Endothelial cell of umbilical vein (primary cell): ENCODE measurements around the gene CREB3. TPM values are rescaled to one million over a fixed set of nuclear protein-coding genes. Genes with fewer than 3 reads are reported as not detected.

Experiments
- BruUV-seq: library from RNA; stranded (reverse); fragments of 400-500 nt; replicated peaks from 2 replicates; lab custom pipeline; 2021; lab: Mats Ljungman, UMichigan
- CTCF ChIA-PET: fragments of 300-600, 350-600 bp; sonication (Branson Sonifier 250); formaldehyde crosslinking; loops from one replicate; lab custom pipeline; 2021; ENCODE audit warnings: antibody characterized with exemption, inconsistent platforms; lab: Charles Lee
- POLR2A ChIA-PET: fragments of 300-600, 350-600 bp; sonication (Branson Sonifier 250); formaldehyde crosslinking; loops from one replicate; lab custom pipeline; 2021; ENCODE audit warnings: antibody characterized with exemption, inconsistent platforms; lab: Charles Lee
- DNase-seq: peaks from one replicate; pipeline ENCODE4 v3.0.0-alpha.2; 2011; ENCODE audit warnings: low read depth, low spot score
- FAIRE-seq: peaks from 2 replicates; lab custom pipeline; 2011; peaks lifted over from hg19 to GRCh38; lab: Jason Lieb, UNC
- H2AFZ ChIP-seq: 2 replicates; pipeline ENCODE4 v1.6.0; 2012; ENCODE audit warnings: low read depth, low read length, control low read depth, inconsistent platforms
- H3K27ac ChIP-seq: 2 replicates; pipeline ENCODE4 v1.5.1; 2011; ENCODE audit warnings: low read depth, mild to moderate bottlenecking, control low read depth, low read length, moderate library complexity; ENCODE audit not compliant: insufficient read depth
- H3K27me3 ChIP-seq, 2 experiments: 2 replicates each; pipeline versions ENCODE4 v1.6.0 to v1.6.1; 2011; ENCODE audit warnings: low read length in 2 of 2, mixed read lengths in 1 of 2; ENCODE audit not compliant: control insufficient read depth in 2 of 2, insufficient read depth in 2 of 2
- H3K36me3 ChIP-seq, 2 experiments: 2 replicates in 1 of 2; 3 replicates in 1 of 2; pipeline ENCODE4 v1.5.1; 2011; ENCODE audit warnings: low read length in 2 of 2, mild to moderate bottlenecking in 1 of 2, moderate library complexity in 1 of 2; ENCODE audit not compliant: control insufficient read depth in 2 of 2, insufficient read depth in 2 of 2; ENCODE audit errors: extremely low read depth in 1 of 2
- H3K4me1 ChIP-seq: 3 replicates; pipeline ENCODE4 v1.5.1; 2011; ENCODE audit warnings: mild to moderate bottlenecking, low read length; ENCODE audit not compliant: control insufficient read depth, insufficient read depth; ENCODE audit errors: extremely low read depth
- H3K4me2 ChIP-seq: 2 replicates; pipeline ENCODE4 v1.6.1; 2011; ENCODE audit warnings: low read length, control low read depth, mixed read lengths; ENCODE audit not compliant: insufficient read depth
- H3K4me3 ChIP-seq, 3 experiments: fragments of 200-600 bp in 1 of 3; sonication (generic), shearing (Covaris generic) in 1 of 3; replicated peaks in 1 of 3; 2 replicates each; pipeline ENCODE4 v1.5.1; 2011 to 2016; ENCODE audit warnings: control low read depth in 3 of 3, low read length in 3 of 3, mild to moderate bottlenecking in 2 of 3, inconsistent platforms in 1 of 3, low read depth in 1 of 3, moderate library complexity in 1 of 3; ENCODE audit not compliant: insufficient read depth in 1 of 3
- H3K79me2 ChIP-seq: 2 replicates; pipeline ENCODE4 v1.6.0; 2012; ENCODE audit warnings: low read length, inconsistent platforms; ENCODE audit not compliant: control insufficient read depth, insufficient read depth
- H3K9ac ChIP-seq: replicated peaks from 2 replicates; pipeline ENCODE3; 2011; ENCODE audit warnings: low read length, control low read depth; ENCODE audit not compliant: insufficient read depth; ENCODE audit errors: extremely low read depth
- H3K9me1 ChIP-seq: replicated peaks from 3 replicates; pipeline ENCODE4 v1.6.0; 2011; ENCODE audit warnings: mild to moderate bottlenecking, low read length; ENCODE audit not compliant: control insufficient read depth, insufficient read depth; ENCODE audit errors: extremely low read depth
- H3K9me3 ChIP-seq: replicated peaks from 2 replicates; pipeline ENCODE4 v1.5.1; 2012; ENCODE audit warnings: low read length, inconsistent platforms; ENCODE audit not compliant: control insufficient read depth, insufficient read depth
- H4K20me1 ChIP-seq: replicated peaks from 2 replicates; pipeline ENCODE3; 2011; ENCODE audit warnings: mild to moderate bottlenecking, low read length; ENCODE audit not compliant: control insufficient read depth, insufficient read depth; ENCODE audit errors: extremely low read depth
- CTCF ChIP-seq, 2 donors: IDR thresholded peaks; 1 replicate in 1 of 2; 2 replicates in 1 of 2; pipeline ENCODE4 v1.5.1; 2011; ENCODE audit warnings: low read length in 2 of 2, mild to moderate bottlenecking in 2 of 2, moderate library complexity in 2 of 2, control low read depth in 1 of 2, inconsistent platforms in 1 of 2, low read depth in 1 of 2; ENCODE audit not compliant: insufficient read depth in 1 of 2; ENCODE audit errors: extremely low read depth in 1 of 2
- EZH2 ChIP-seq: IDR thresholded peaks from 2 replicates; pipeline ENCODE4 v1.6.1; 2012; ENCODE audit warnings: borderline replicate concordance, low read depth, mild to moderate bottlenecking, moderate library complexity, low read length, inconsistent platforms; ENCODE audit not compliant: severe bottlenecking
- FOS ChIP-seq: IDR thresholded peaks from 2 replicates; pipeline ENCODE4 v1.6.1; 2011; ENCODE audit warnings: mild to moderate bottlenecking, low read length, moderate library complexity, borderline replicate concordance; ENCODE audit not compliant: insufficient read depth
- GATA2 ChIP-seq: IDR thresholded peaks from 2 replicates; pipeline ENCODE4 v1.7.0; 2011; ENCODE audit warnings: low read depth, mild to moderate bottlenecking, moderate library complexity, mixed read lengths, low read length; ENCODE audit not compliant: insufficient read length, insufficient read depth
- JUN ChIP-seq: IDR thresholded peaks from 2 replicates; pipeline ENCODE4 v1.6.1; 2011; ENCODE audit warnings: borderline replicate concordance, low read depth; ENCODE audit not compliant: insufficient read length, insufficient read depth
- MYC ChIP-seq: IDR thresholded peaks from one replicate; pipeline ENCODE4 v1.6.1; 2011; ENCODE audit warnings: mild to moderate bottlenecking, low read depth, low read length
- POLR2A ChIP-seq: IDR thresholded peaks from 2 replicates; pipeline ENCODE4 v1.6.1; 2012; ENCODE audit warnings: low read depth, mild to moderate bottlenecking, control low read depth, low read length
- POLR2AphosphoS5 ChIP-seq: IDR thresholded peaks from 2 replicates; pipeline ENCODE4 v1.6.1; 2012; ENCODE audit warnings: low read depth, mild to moderate bottlenecking, control low read depth, low read length, moderate library complexity; ENCODE audit not compliant: insufficient read depth
- dilution Hi-C: fragments of 300-500 bp; cut with MboI; formaldehyde crosslinking; loops from one replicate; pipeline ENCODE4 v1.15.0; 2019; ENCODE audit warnings: low sequenced_read_pairs; ENCODE audit not compliant: extremely low pct_ligation_motif_present
- intact Hi-C: fragments of 100-400 bp; cut with micrococcal nuclease; formaldehyde crosslinking; loops from one replicate; pipeline ENCODE4 v1.10.0; 2022
- microRNA-seq: library from miRNA; unstranded; fragments of <30 nt; microRNA quantifications from one replicate; pipeline ENCODE4 v1.2.0, GENCODE V29; 2021; ENCODE audit warnings: borderline number of aligned reads, borderline replicate concordance
- polyA plus RNA-seq, 4 experiments: library from polyadenylated mRNA; depleted of rRNA in 3 of 4; stranded (reverse) in 3 of 4; unstranded in 1 of 4; fragments of >200 nt; gene quantifications; 2 replicates each; pipeline versions ENCODE4 v1.2.1 to v1.2.3, GENCODE V29; 2011 to 2012; ENCODE audit warnings: missing spikeins in 1 of 4
- small RNA-seq: library from RNA; depleted of rRNA; stranded (forward); fragments of <200 nt; gene quantifications from one replicate; pipeline ENCODE3, GENCODE V24; 2012; ENCODE audit warnings: low replicate concordance, low read depth; ENCODE audit not compliant: insufficient read depth, insufficient read length
- total RNA-seq: library from RNA; stranded (reverse); gene quantifications from 2 replicates; pipeline ENCODE4 v1.2.3, GENCODE V29; 2021
- TF ChIP-seq, protein P1 (sequence below): IDR thresholded peaks from 2 replicates; pipeline ENCODE4 v1.6.1; 2011; ENCODE audit not compliant: insufficient read depth, insufficient read length

Gene CREB3
- total and polyA plus RNA-seq, 2 donors (not counting 3 experiments of a cell fraction or from before 2014, with no cell fraction given) = 39.8 to 52.1 TPM

DNA sequence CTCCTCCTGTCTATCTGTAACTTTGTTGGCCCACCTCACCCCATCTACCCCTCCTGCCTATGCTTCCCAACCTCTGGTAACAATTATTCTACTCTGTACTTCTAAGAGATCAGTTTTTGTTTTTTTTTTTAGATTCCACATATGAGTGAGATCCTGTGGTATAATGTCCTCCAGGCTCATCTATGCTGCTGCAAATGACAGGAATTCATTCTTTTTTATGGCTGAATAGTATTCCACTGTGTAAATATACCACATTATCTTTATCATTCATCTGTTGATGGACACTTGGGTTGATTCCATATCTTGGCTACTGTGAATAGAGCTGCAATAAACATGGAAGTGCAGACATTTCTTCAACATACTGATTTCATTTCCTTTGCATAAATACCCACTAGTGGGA is 51.0 kb downstream of the CREB3 start:
- no peak overlapping the region for H3K9ac ChIP-seq
- dilution Hi-C loops = no loop called here
- FAIRE-seq = no peak
- no peak for TF ChIP-seq MYC
- TF ChIP-seq CTCF (IDR thresholded peaks at IDR 0.05; ENCODE audit: extremely low read depth in 1 of 2, insufficient read depth in 1 of 2, low read depth in 1 of 2, low read length in 2 of 2) = no peak
- TF ChIP-seq POLR2A = no peak
- TF ChIP-seq JUN = no peak
- TF ChIP-seq, protein P1, sequence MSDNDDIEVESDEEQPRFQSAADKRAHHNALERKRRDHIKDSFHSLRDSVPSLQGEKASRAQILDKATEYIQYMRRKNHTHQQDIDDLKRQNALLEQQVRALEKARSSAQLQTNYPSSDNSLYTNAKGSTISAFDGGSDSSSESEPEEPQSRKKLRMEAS = no peak
- TF ChIP-seq GATA2 = no peak
- no peak for TF ChIP-seq FOS
- no peak for TF ChIP-seq POLR2AphosphoS5
- TF ChIP-seq EZH2 = no peak
- intact Hi-C loops = no loop called here
- POLR2A ChIA-PET = no interaction called here
- H2AFZ ChIP-seq = no peak overlapping the region
- CTCF ChIA-PET = interaction anchor here (0.8 to 3.5 kb wide), 7 partner anchors 11 to 99 kb away, joined by 3 to 11 read pairs (median 4); no protein-coding TSS in a partner anchor
- no peak for DNase-seq
- H3K4me1 ChIP-seq = peaks cover 2% of the 10 kb centered on the region
- H3K36me3 ChIP-seq = no peaks in the 10 kb centered on the region
- H3K9me1 ChIP-seq = no peaks in the 10 kb centered on the region
- no TSS peak for BruUV-seq
- H3K4me2 ChIP-seq = no peak overlapping the region
- H3K79me2 ChIP-seq = no peaks in the 10 kb centered on the region
- H4K20me1 ChIP-seq = no peaks in the 10 kb centered on the region
- H3K4me3 ChIP-seq = no peak overlapping the region
- no peaks in the 10 kb centered on the region for H3K27me3 ChIP-seq
- no peak overlapping the region for H3K27ac ChIP-seq
- H3K9me3 ChIP-seq = no peaks in the 10 kb centered on the region

Small RNAs within 50 kb of the gene (microRNA-seq; reads per million reads assigned to microRNA genes)
- gene MIR6852 (not detected), gene MIR6853 (not detected)

Small RNAs within 50 kb of the gene (small RNA-seq; reads per million reads assigned to genes)
- gene MIR6853 = not detected

Other genes with a start within 250 kb of the CREB3 start
- gene RUSC2, start 242.6 kb upstream of the CREB3 start, total RNA-seq = 46.2 and 52.1 TPM in 2 replicates
- 26.1 and 29.9 TPM in 2 replicates for gene RUSC2, start 242.6 kb upstream of the CREB3 start, polyA plus RNA-seq
- 22.5 and 25.3 TPM in 2 replicates for gene TESK1, start 127.4 kb upstream of the CREB3 start, total RNA-seq
- gene TESK1, start 127.4 kb upstream of the CREB3 start, polyA plus RNA-seq = 26.4 and 28.3 TPM in 2 replicates
- gene CD72, start 114.3 kb upstream of the CREB3 start, total RNA-seq = not detected in 2 replicates
- 0.39 TPM in 1 of 2 replicates, not detected in the other for gene CD72, start 114.3 kb upstream of the CREB3 start, polyA plus RNA-seq
- not detected in 2 replicates for gene SIT1, start 81.7 kb upstream of the CREB3 start, total RNA-seq
- gene SIT1, start 81.7 kb upstream of the CREB3 start, polyA plus RNA-seq = not detected in 2 replicates
- 19,118 and 22,385 TPM in 2 replicates for gene RMRP, start 74.6 kb upstream of the CREB3 start, total RNA-seq
- 359 TPM in 1 of 2 replicates, not detected in the other for gene RMRP, start 74.6 kb upstream of the CREB3 start, polyA plus RNA-seq
- gene CCDC107, start 74.4 kb upstream of the CREB3 start, total RNA-seq = 13.2 and 15.2 TPM in 2 replicates
- gene CCDC107, start 74.4 kb upstream of the CREB3 start, polyA plus RNA-seq = 16.0 and 18.8 TPM in 2 replicates
- gene ARHGEF39, start 67.5 kb upstream of the CREB3 start, total RNA-seq = 4.6 and 6.5 TPM in 2 replicates
- 4.0 and 4.7 TPM in 2 replicates for gene ARHGEF39, start 67.5 kb upstream of the CREB3 start, polyA plus RNA-seq
- 0.42 TPM in 1 of 2 replicates, not detected in the other for gene CA9, start 58.7 kb upstream of the CREB3 start, total RNA-seq
- 0.18 and 0.21 TPM in 2 replicates for gene CA9, start 58.7 kb upstream of the CREB3 start, polyA plus RNA-seq
- gene TPM2, start 42.7 kb upstream of the CREB3 start, total RNA-seq = 257 and 279 TPM in 2 replicates
- gene TPM2, start 42.7 kb upstream of the CREB3 start, polyA plus RNA-seq = 103 and 144 TPM in 2 replicates
- 424 and 450 TPM in 2 replicates for gene TLN1, start 471 bp upstream of the CREB3 start, total RNA-seq
- gene TLN1, start 471 bp upstream of the CREB3 start, polyA plus RNA-seq = 120 and 137 TPM in 2 replicates
- gene GBA2, start 16.6 kb downstream of the CREB3 start, total RNA-seq = 158 and 196 TPM in 2 replicates
- gene GBA2, start 16.6 kb downstream of the CREB3 start, polyA plus RNA-seq = 99.9 and 110 TPM in 2 replicates
- gene RGP1, start 16.6 kb downstream of the CREB3 start, total RNA-seq = 23.3 and 29.0 TPM in 2 replicates
- 12.7 and 15.0 TPM in 2 replicates for gene RGP1, start 16.6 kb downstream of the CREB3 start, polyA plus RNA-seq
- gene MSMP, start 21.6 kb downstream of the CREB3 start, total RNA-seq = 18.8 and 25.6 TPM in 2 replicates
- gene MSMP, start 21.6 kb downstream of the CREB3 start, polyA plus RNA-seq = 23.5 and 29.0 TPM in 2 replicates
- 25.6 and 28.7 TPM in 2 replicates for gene NPR2, start 58.9 kb downstream of the CREB3 start, total RNA-seq
- 14.4 and 16.4 TPM in 2 replicates for gene NPR2, start 58.9 kb downstream of the CREB3 start, polyA plus RNA-seq
- 0.69 TPM in 1 of 2 replicates, not detected in the other for gene SPAG8, start 79.6 kb downstream of the CREB3 start, total RNA-seq
- 0.21 TPM in 2 replicates for gene SPAG8, start 79.6 kb downstream of the CREB3 start, polyA plus RNA-seq
- gene HINT2, start 82.4 kb downstream of the CREB3 start, total RNA-seq = 27.2 and 37.4 TPM in 2 replicates
- 41.6 and 42.1 TPM in 2 replicates for gene HINT2, start 82.4 kb downstream of the CREB3 start, polyA plus RNA-seq
- gene FAM221B, start 96.1 kb downstream of the CREB3 start, total RNA-seq = not detected in 2 replicates
- not detected in 2 replicates for gene FAM221B, start 96.1 kb downstream of the CREB3 start, polyA plus RNA-seq
- 2.5 and 2.9 TPM in 2 replicates for gene TMEM8B, start 96.6 kb downstream of the CREB3 start, total RNA-seq
- gene TMEM8B, start 96.6 kb downstream of the CREB3 start, polyA plus RNA-seq = 3.6 and 3.8 TPM in 2 replicates
- gene OR13J1, start 137.7 kb downstream of the CREB3 start, total RNA-seq = not detected in 2 replicates
- gene OR13J1, start 137.7 kb downstream of the CREB3 start, polyA plus RNA-seq = not detected in 2 replicates
- 1.2 and 5.2 TPM in 2 replicates for gene HRCT1, start 173.5 kb downstream of the CREB3 start, total RNA-seq
- gene HRCT1, start 173.5 kb downstream of the CREB3 start, polyA plus RNA-seq = 7.0 and 9.9 TPM in 2 replicates
- 13.0 and 24.8 TPM in 2 replicates for gene SPAAR, start 176.8 kb downstream of the CREB3 start, total RNA-seq
- 20.8 and 23.0 TPM in 2 replicates for gene SPAAR, start 176.8 kb downstream of the CREB3 start, polyA plus RNA-seq
- not detected in 2 replicates for gene OR2S2, start 225.5 kb downstream of the CREB3 start, total RNA-seq
- not detected in 2 replicates for gene OR2S2, start 225.5 kb downstream of the CREB3 start, polyA plus RNA-seq